SK-N-SH treated with all-trans-retinoic acid at 6 μM for 48 hours (cell line): ENCODE results near the gene PARVB.

ENCODE experiments used
- ATAC-seq: fragments of 200-7000 bp; cut with Tn5 transposase; 3 replicates; pipeline ENCODE4 v1.9.1; 2020; ENCODE audit warnings: mild to moderate bottlenecking, moderate library complexity
- ARNTL ChIP-seq: fragments of 450-650 bp; formaldehyde crosslinking; IDR thresholded peaks from 2 replicates; pipeline ENCODE4 v1.5.0; 2020; ENCODE audit warnings: low read depth, mild to moderate bottlenecking, moderate library complexity, borderline replicate concordance
- BACH2 ChIP-seq: fragments of 250-450 bp; sonication (Bioruptor Pico); IDR thresholded peaks from 2 replicates; pipeline ENCODE4 v1.9.0; 2021; ENCODE audit warnings: mild to moderate bottlenecking, borderline replicate concordance
- CREB5 ChIP-seq: fragments of 250-450 bp; sonication (Bioruptor Pico); IDR thresholded peaks from 2 replicates; pipeline ENCODE4 v1.5.1; 2020; ENCODE audit warnings: low read depth, mild to moderate bottlenecking, moderate library complexity
- CSDC2 ChIP-seq: fragments of 250-450 bp; sonication (Bioruptor Pico); IDR thresholded peaks from 2 replicates; pipeline ENCODE4 v1.5.0; 2020; ENCODE audit warnings: mild to moderate bottlenecking, moderate library complexity
- ESRRG ChIP-seq: fragments of 250-450 bp; sonication (Bioruptor Pico); IDR thresholded peaks from 2 replicates; pipeline ENCODE4 v1.6.1; 2021; ENCODE audit warnings: mild to moderate bottlenecking
- GLIS3 ChIP-seq: fragments of 250-450 bp; sonication (Bioruptor Pico); IDR thresholded peaks from 2 replicates; pipeline ENCODE4 v1.5.0; 2020; ENCODE audit warnings: mild to moderate bottlenecking, moderate library complexity
- ISL1 ChIP-seq: fragments of 250-450 bp; sonication (Bioruptor Pico); IDR thresholded peaks from 2 replicates; pipeline ENCODE4 v2.1.2; 2022; ENCODE audit warnings: mild to moderate bottlenecking, moderate library complexity
- OSR1 ChIP-seq: fragments of 250-450 bp; sonication (Bioruptor Pico); IDR thresholded peaks from 2 replicates; pipeline ENCODE4 v1.8.0; 2022; ENCODE audit warnings: moderate library complexity, mild to moderate bottlenecking, inconsistent platforms
- PATZ1 ChIP-seq: fragments of 250-450 bp; sonication (Bioruptor Pico); IDR thresholded peaks from 2 replicates; pipeline ENCODE4 v1.8.0; 2020; ENCODE audit warnings: mild to moderate bottlenecking, moderate library complexity, borderline replicate concordance
- POU6F1 ChIP-seq: fragments of 250-450 bp; sonication (Bioruptor Pico); IDR thresholded peaks from 2 replicates; pipeline ENCODE4 v1.8.0; 2021; ENCODE audit warnings: low read depth, mild to moderate bottlenecking, moderate library complexity, borderline replicate concordance
- PPARA ChIP-seq: fragments of 250-450 bp; sonication (Bioruptor Pico); IDR thresholded peaks from 2 replicates; pipeline ENCODE4 v1.5.0; 2020; ENCODE audit warnings: mild to moderate bottlenecking, borderline replicate concordance
- RARB ChIP-seq: fragments of 250-450 bp; sonication (Bioruptor Pico); IDR thresholded peaks from 2 replicates; pipeline ENCODE4 v1.8.0; 2021; ENCODE audit warnings: mild to moderate bottlenecking, moderate library complexity
- SNAI2 ChIP-seq: fragments of 250-450 bp; sonication (Bioruptor Pico); IDR thresholded peaks from 2 replicates; pipeline ENCODE4 v1.5.0; 2020; ENCODE audit warnings: mild to moderate bottlenecking, moderate library complexity
- TCF4 ChIP-seq: fragments of 250-450 bp; sonication (Bioruptor Pico); IDR thresholded peaks from 2 replicates; pipeline ENCODE4 v1.8.0; 2021; ENCODE audit warnings: mild to moderate bottlenecking, moderate library complexity, borderline replicate concordance
- TOX ChIP-seq: fragments of 250-450 bp; sonication (Bioruptor Pico); IDR thresholded peaks from 2 replicates; pipeline ENCODE4 v1.8.0; 2021; ENCODE audit warnings: mild to moderate bottlenecking, moderate library complexity, borderline replicate concordance
- TSHZ2 ChIP-seq: fragments of 250-450 bp; sonication (Bioruptor Pico); IDR thresholded peaks from 2 replicates; pipeline ENCODE4 v1.5.0; 2020; ENCODE audit warnings: mild to moderate bottlenecking, moderate library complexity
- ZC3H10 ChIP-seq: fragments of 250-450 bp; sonication (Bioruptor Pico); IDR thresholded peaks from 2 replicates; pipeline ENCODE4 v1.5.1; 2021; ENCODE audit warnings: mild to moderate bottlenecking, moderate library complexity
- ZFP3 ChIP-seq: fragments of 250-450 bp; sonication (Bioruptor Pico); IDR thresholded peaks from 2 replicates; pipeline ENCODE4 v1.5.0; 2020; ENCODE audit warnings: mild to moderate bottlenecking, moderate library complexity
- ZFP30 ChIP-seq: fragments of 450-650 bp; formaldehyde crosslinking; IDR thresholded peaks from 2 replicates; pipeline ENCODE4 v1.5.0; 2022; ENCODE audit warnings: mild to moderate bottlenecking, moderate library complexity
- ZNF565 ChIP-seq: fragments of 450-650 bp; formaldehyde crosslinking; conservative IDR thresholded peaks from 2 replicates; pipeline ENCODE4 v1.5.0; 2020; ENCODE audit warnings: low read depth, mild to moderate bottlenecking, moderate library complexity
- ZNF70 ChIP-seq: fragments of 450-650 bp; formaldehyde crosslinking; IDR thresholded peaks from 2 replicates; pipeline ENCODE4 v1.5.0; 2020; ENCODE audit warnings: mild to moderate bottlenecking, moderate library complexity
- ZNF8 ChIP-seq: fragments of 450-650 bp; formaldehyde crosslinking; IDR thresholded peaks from 2 replicates; pipeline ENCODE4 v1.5.0; 2020; ENCODE audit warnings: mild to moderate bottlenecking, moderate library complexity
- TF ChIP-seq, protein P1 (sequence below): fragments of 250-450 bp; sonication (Bioruptor Pico); IDR thresholded peaks from 2 replicates; pipeline ENCODE4 v1.5.1; 2021; ENCODE audit warnings: mild to moderate bottlenecking, moderate library complexity

Gene PARVB

GRCh38 chr22:44181912-44182587 is 157.9 kb downstream of the PARVB start (continued):
- no peak for TF ChIP-seq PATZ1 (CRISPR knock-in tag)
- no peak for TF ChIP-seq ISL1 (CRISPR knock-in tag)
- TF ChIP-seq BACH2 = no peak
- TF ChIP-seq, all 23 proteins: peak for 0

- TF ChIP-seq ZFP30 (CRISPR knock-in tag) (no peak), OSR1 (CRISPR knock-in tag) (no peak), ZNF8 (CRISPR knock-in tag) (no peak), POU6F1 (no peak), BACH2 (no peak), CREB5 (CRISPR knock-in tag) (no peak), ZNF70 (CRISPR knock-in tag) (no peak), CSDC2 (no peak), SNAI2 (CRISPR knock-in tag) (no peak), GLIS3 (no peak), TCF4 (CRISPR knock-in tag) (no peak), ZNF565 (CRISPR knock-in tag) (no peak), ESRRG (CRISPR knock-in tag) (no peak), TSHZ2 (no peak), PPARA (CRISPR knock-in tag) (no peak), ARNTL (CRISPR knock-in tag) (no peak)
- TF ChIP-seq, protein P1, sequence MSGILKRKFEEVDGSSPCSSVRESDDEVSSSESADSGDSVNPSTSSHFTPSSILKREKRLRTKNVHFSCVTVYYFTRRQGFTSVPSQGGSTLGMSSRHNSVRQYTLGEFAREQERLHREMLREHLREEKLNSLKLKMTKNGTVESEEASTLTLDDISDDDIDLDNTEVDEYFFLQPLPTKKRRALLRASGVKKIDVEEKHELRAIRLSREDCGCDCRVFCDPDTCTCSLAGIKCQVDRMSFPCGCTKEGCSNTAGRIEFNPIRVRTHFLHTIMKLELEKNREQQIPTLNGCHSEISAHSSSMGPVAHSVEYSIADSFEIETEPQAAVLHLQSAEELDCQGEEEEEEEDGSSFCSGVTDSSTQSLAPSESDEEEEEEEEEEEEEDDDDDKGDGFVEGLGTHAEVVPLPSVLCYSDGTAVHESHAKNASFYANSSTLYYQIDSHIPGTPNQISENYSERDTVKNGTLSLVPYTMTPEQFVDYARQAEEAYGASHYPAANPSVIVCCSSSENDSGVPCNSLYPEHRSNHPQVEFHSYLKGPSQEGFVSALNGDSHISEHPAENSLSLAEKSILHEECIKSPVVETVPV = no peak
- no peak for ATAC-seq
These were observed 158.6 kb downstream of the PARVB start for GRCh38 chr22:44182588-44183286.

DNA sequence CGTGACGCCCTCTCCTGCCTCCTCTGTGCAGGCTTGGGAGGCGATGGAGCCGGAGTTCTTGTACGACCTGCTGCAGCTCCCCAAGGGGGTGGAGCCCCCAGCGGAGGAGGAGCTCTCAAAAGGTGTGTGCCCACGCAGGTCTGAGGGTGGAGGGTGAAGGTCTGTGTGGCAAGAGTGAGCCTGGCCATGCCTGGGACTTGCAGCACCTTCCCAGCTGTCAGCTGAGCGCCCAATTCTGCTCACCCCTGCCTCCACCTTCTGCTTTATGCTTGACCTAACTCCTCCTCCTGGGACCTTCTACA is 159.1 kb downstream of the PARVB start:
- TF ChIP-seq ZC3H10 (no peak), ZFP3 (CRISPR knock-in tag) (no peak), TSHZ2 (no peak), ZNF565 (CRISPR knock-in tag) (no peak), RARB (CRISPR knock-in tag) (no peak), PPARA (CRISPR knock-in tag) (no peak), ESRRG (CRISPR knock-in tag) (no peak), BACH2 (no peak), TOX (CRISPR knock-in tag) (no peak), ZFP30 (CRISPR knock-in tag) (no peak), ARNTL (CRISPR knock-in tag) (no peak), TCF4 (CRISPR knock-in tag) (no peak), OSR1 (CRISPR knock-in tag) (no peak), SNAI2 (CRISPR knock-in tag) (no peak), ZNF8 (CRISPR knock-in tag) (no peak)
- no peak for ATAC-seq
